Endothelial cell of umbilical vein (primary cell): ENCODE data around the gene GMPPB.

ENCODE experiments used
- CTCF ChIP-seq, 2 donors: IDR thresholded peaks; 1 replicate in 1 of 2; 2 replicates in 1 of 2; pipeline ENCODE4 v1.5.1; 2011; ENCODE audit warnings: low read length in 2 of 2, mild to moderate bottlenecking in 2 of 2, moderate library complexity in 2 of 2, control low read depth in 1 of 2, inconsistent platforms in 1 of 2, low read depth in 1 of 2; ENCODE audit not compliant: insufficient read depth in 1 of 2; ENCODE audit errors: extremely low read depth in 1 of 2
- EZH2 ChIP-seq: IDR thresholded peaks from 2 replicates; pipeline ENCODE4 v1.6.1; 2012; ENCODE audit warnings: borderline replicate concordance, low read depth, mild to moderate bottlenecking, moderate library complexity, low read length, inconsistent platforms; ENCODE audit not compliant: severe bottlenecking

- no peak for TF ChIP-seq CTCF (IDR thresholded peaks at IDR 0.05; ENCODE audit: extremely low read depth in 1 of 2, insufficient read depth in 1 of 2, low read depth in 1 of 2, low read length in 2 of 2)
- no peak for TF ChIP-seq EZH2
These were observed 40.6 kb downstream of the GMPPB start for GRCh38 chr3:49683162-49683561.
